NCI-H2196 (cell line): ENCODE data around the gene KLRF1.

Experiments used
- DNase-seq: peaks from one replicate; lab custom pipeline; 2025; ENCODE audit not compliant: unreplicated experiment; lab: John Stamatoyannopoulos, UW

Gene KLRF1

GRCh38 chr12:9808504-9808903 lies 18.8 kb upstream of the KLRF1 start:
- DNase-seq = no peak

- DNase-seq = no peak
These were observed 17.9 kb upstream of the KLRF1 start for GRCh38 chr12:9809338-9809737.

GRCh38 chr12:9809866-9810265 lies 17.4 kb upstream of the KLRF1 start:
- no peak for DNase-seq

- DNase-seq = no peak
These were observed 16.6 kb upstream of the KLRF1 start for GRCh38 chr12:9810671-9811070.

GRCh38 chr12:9811621-9812020 lies 15.7 kb upstream of the KLRF1 start:
- no peak for DNase-seq

GRCh38 chr12:9813821-9814798 lies 13.2 kb upstream of the KLRF1 start:
- no peak for DNase-seq

- no peak for DNase-seq
These were observed 6.9 kb upstream of the KLRF1 start for GRCh38 chr12:9820281-9820930.

GRCh38 chr12:9829483-9829882 lies 2.2 kb downstream of the KLRF1 start:
- DNase-seq = no peak

- no peak for DNase-seq
These were observed 2.7 kb downstream of the KLRF1 start for GRCh38 chr12:9829982-9830381.

GRCh38 chr12:9831720-9832119 lies 4.4 kb downstream of the KLRF1 start:
- DNase-seq = no peak

- no peak for DNase-seq
These were observed 16.1 kb downstream of the KLRF1 start for GRCh38 chr12:9843407-9843806.

GRCh38 chr12:9848899-9849298 lies 21.6 kb downstream of the KLRF1 start:
- DNase-seq = no peak

GRCh38 chr12:9851050-9851449 lies 23.8 kb downstream of the KLRF1 start:
- DNase-seq = no peak

GRCh38 chr12:9851927-9852326 lies 24.6 kb downstream of the KLRF1 start:
- no peak for DNase-seq

GRCh38 chr12:9856151-9856550 lies 28.9 kb downstream of the KLRF1 start:
- DNase-seq = no peak

GRCh38 chr12:9856894-9857293 lies 29.6 kb downstream of the KLRF1 start:
- no peak for DNase-seq

- DNase-seq = no peak
These were observed 30.9 kb downstream of the KLRF1 start for GRCh38 chr12:9858135-9858534.

GRCh38 chr12:9864913-9865675 lies 37.8 kb downstream of the KLRF1 start:
- no peak for DNase-seq

GRCh38 chr12:9866860-9867269 lies 39.6 kb downstream of the KLRF1 start:
- DNase-seq = no peak

- no peak for DNase-seq
These were observed 40.2 kb downstream of the KLRF1 start for GRCh38 chr12:9867531-9867930.

GRCh38 chr12:9868311-9868801 lies 41.1 kb downstream of the KLRF1 start:
- DNase-seq = no peak
